ENCODE measurements around the gene CLDN34.

DNA sequence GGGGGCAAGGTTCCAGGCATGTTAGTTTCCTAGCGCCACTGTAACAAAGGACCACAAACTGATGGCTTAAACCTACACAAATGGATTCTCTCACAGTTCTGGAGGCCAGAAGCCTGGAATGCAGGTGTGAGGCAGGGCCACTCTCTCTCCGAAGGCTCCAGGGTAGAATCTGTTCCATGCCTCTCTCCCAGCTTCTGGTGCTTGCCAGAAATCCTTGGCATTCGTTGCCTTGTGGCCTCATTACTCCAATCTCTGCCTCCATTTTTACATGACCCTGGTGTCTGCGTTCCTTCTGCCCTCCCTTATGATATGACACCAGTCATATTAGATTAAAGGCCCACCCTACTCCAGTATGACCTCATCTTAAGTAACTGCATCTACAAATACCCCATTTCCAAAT lies 39.6 kb downstream of the CLDN34 start:
- TF ChIP-seq EZH2 (IDR thresholded peaks at IDR 0.05; ENCODE audit: borderline replicate concordance, insufficient read depth, low read depth, low read length, poor library complexity, severe bottlenecking), result no peak
- TF ChIP-seq, protein P1, sequence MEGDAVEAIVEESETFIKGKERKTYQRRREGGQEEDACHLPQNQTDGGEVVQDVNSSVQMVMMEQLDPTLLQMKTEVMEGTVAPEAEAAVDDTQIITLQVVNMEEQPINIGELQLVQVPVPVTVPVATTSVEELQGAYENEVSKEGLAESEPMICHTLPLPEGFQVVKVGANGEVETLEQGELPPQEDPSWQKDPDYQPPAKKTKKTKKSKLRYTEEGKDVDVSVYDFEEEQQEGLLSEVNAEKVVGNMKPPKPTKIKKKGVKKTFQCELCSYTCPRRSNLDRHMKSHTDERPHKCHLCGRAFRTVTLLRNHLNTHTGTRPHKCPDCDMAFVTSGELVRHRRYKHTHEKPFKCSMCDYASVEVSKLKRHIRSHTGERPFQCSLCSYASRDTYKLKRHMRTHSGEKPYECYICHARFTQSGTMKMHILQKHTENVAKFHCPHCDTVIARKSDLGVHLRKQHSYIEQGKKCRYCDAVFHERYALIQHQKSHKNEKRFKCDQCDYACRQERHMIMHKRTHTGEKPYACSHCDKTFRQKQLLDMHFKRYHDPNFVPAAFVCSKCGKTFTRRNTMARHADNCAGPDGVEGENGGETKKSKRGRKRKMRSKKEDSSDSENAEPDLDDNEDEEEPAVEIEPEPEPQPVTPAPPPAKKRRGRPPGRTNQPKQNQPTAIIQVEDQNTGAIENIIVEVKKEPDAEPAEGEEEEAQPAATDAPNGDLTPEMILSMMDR (IDR thresholded peaks at IDR 0.05), result no peak
